Measurements from ENCODE around the gene ABHD16A. TPM values are rescaled to one million over a fixed set of nuclear protein-coding genes. Genes with fewer than 3 reads are reported as not detected.
A peak's percentile ranks its signal among the peaks of the same experiment; 100 is the strongest.

ABHD16A gene
- total RNA-seq (ENCODE audit: low replicate concordance) = 23.5 and 27.1 TPM in 2 replicates

DNA sequence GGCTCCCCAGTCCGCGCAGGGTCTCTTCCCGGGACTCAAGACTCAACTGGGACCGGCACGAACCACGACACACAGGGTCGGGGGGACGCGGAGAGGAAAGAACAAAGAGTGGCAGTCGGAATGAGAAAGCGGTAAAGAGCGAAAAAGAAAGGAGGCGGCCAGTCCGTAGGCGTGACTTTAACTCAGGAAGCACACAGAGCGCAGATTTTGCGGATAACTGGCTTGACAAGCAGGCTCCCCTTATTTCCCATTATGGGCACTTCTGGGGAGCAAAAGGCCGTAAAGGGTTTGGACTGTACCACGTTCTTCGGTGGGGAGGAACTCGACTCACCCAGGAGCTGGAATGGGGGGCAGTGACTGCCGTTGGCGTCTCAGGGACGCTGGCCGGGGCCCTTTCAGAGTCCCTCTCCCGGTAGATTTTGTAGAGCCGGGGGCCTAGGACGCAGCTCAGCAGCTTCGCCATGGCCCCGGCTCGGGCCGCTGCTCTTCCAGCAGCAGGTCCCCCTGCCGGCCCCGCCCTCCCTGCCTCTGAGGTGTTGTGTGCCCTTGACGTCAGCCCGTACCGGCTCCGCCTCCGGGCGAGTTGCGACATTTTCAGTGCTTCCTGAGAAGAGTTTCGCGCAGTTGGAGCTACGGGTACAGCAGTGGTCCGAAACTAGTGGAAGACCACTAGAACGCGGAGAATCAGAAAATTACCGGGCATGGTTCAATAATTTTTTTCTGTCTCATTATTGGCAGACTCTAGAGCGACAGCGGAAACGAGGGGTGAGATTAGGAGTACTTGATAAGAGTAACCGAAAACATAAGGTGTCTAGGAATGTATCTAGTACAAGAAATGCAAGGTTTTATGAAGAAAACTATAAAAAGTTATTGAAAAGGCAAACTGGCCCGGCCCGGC lies at the start of gene ABHD16A:
Gene ABHD16A (minus strand): TSS at position 506 of the 898 bp plus-strand sequence. CDS start 43 bp downstream, at position 463.
- peak; percentile 99 for DNase-seq (ENCODE audit: low read depth)
- TF ChIP-seq, protein P1, sequence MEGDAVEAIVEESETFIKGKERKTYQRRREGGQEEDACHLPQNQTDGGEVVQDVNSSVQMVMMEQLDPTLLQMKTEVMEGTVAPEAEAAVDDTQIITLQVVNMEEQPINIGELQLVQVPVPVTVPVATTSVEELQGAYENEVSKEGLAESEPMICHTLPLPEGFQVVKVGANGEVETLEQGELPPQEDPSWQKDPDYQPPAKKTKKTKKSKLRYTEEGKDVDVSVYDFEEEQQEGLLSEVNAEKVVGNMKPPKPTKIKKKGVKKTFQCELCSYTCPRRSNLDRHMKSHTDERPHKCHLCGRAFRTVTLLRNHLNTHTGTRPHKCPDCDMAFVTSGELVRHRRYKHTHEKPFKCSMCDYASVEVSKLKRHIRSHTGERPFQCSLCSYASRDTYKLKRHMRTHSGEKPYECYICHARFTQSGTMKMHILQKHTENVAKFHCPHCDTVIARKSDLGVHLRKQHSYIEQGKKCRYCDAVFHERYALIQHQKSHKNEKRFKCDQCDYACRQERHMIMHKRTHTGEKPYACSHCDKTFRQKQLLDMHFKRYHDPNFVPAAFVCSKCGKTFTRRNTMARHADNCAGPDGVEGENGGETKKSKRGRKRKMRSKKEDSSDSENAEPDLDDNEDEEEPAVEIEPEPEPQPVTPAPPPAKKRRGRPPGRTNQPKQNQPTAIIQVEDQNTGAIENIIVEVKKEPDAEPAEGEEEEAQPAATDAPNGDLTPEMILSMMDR (IDR thresholded peaks at IDR 0.05; ENCODE audit: insufficient read depth, low read length) = no peak
- H3K4me3 ChIP-seq (ENCODE audit: low read depth, low read length) = peak within 1 kb of the TSS; percentile 98

DNA sequence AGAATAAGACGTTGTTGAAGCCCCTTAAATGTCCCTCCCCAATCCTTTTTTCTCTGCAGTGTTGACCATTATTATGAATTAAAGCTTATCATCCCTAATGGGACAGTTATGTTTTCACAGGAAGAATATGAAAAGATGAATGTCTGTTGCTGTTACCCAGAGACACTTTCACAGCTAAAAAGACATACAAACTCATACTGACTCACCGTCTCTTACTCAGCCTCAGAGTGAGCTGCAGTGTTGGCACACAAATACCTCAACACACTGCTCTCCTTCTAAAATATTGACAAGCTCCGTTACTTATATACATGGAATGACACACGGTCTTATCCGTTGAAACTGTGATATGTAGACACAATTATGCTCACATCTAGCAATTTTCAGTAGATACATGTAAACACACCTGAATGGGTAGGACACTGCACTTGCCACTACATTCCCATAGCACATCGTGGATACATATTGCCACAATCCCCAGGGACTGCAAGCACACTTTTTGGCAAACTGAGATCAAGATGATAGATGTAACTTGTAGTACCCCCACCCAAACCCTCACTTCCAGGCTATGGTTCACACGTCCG lies 49.7 kb upstream of the ABHD16A start:
- peak; percentile 70 for DNase-seq (ENCODE audit: low read depth)
- TF ChIP-seq, protein P1 (IDR thresholded peaks at IDR 0.05; ENCODE audit: insufficient read depth, low read length) = no peak
- H3K4me3 ChIP-seq (ENCODE audit: low read depth, low read length) = no peak overlapping the region

DNA sequence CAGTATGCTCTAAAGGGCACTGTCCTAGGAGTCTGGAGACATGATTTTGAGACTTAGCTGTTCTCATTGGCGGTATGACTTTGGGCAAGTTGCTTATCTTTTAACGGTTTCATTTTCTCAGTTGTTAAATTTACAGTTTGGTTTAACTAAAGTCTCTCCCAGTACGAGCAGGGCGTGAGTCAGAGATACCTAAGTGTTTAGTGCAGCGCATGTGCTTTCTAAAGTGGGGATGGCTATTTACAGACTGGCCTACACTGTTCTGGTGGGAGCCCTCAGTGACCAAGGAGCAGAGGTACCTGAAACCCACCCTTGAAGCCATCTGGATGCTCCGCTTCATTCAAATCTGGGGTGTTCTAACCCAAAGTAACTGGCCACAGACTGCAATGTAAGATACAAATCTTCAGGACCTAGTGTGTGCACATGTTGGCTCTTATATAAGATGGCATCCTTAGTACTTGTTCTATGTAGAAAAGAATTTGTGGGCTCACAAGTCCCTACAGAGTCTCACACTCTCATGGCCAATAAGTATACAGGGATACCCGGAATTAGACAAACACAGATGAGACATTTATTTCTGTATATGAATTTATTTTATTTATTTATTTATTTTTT lies 47.4 kb upstream of the ABHD16A start:
- H3K4me3 ChIP-seq (ENCODE audit: low read depth, low read length) = no peak overlapping the region
- TF ChIP-seq, protein P1 (IDR thresholded peaks at IDR 0.05; ENCODE audit: insufficient read depth, low read length) = no peak
- no peak for DNase-seq (ENCODE audit: low read depth)

DNA sequence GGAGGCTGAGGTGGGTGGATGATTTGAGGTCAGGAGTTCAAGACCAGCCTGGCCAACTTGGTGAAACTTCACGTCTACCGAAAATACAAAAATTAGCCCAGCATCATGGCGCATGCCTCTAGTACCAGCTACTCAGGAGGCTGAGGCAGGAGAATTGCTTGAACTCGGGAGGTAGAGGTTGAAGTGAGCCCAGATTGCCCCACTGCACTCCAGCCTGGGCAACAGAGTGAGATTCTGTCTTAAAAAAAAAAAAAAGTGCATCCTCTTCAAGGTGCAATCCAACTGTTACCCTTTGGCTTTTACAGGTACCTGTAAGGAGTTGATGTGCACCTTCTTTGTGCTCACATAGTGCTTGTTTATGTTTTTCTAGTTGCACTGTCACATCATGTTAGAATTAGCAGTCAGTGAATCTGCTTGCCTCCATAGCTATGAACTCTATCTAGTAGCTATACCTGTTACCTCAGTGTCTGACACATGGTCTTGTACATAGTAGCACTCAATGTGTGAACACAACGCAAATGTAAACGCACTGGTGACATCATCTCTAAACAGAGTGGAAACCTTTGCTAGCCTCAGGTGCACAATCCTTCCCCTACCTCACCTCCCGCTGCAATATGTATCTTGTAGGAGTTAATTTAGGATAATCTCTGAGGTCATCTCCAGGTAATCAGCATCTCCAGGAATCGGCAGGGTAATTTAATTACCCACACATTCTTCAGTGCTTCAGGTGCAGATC lies 46.3 kb upstream of the ABHD16A start:
- TF ChIP-seq, protein P1 (IDR thresholded peaks at IDR 0.05; ENCODE audit: insufficient read depth, low read length) = no peak
- no peak for DNase-seq (ENCODE audit: low read depth)
- H3K4me3 ChIP-seq (ENCODE audit: low read depth, low read length) = no peak overlapping the region

DNA sequence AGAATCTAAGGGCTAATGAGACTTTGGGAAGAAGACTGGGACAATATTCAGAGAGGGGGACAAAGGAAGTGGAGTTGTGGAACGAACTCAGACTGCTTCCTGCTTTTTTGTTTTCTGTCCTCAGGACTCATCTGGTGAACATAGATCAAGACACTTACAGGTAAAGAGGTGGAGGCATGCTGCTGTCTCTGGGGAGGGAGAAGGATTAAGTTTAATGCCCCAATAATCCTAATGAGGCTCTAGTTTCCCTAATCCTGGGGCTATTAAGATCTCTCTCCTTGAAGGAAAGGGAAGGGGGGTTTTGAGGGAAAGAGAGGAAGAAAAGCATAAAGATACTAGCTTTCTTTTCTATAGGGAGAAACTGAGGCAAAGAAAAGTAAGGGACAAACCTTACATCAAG lies 41.3 kb upstream of the ABHD16A start:
- TF ChIP-seq, protein P1 (IDR thresholded peaks at IDR 0.05; ENCODE audit: insufficient read depth, low read length) = no peak
- DNase-seq (ENCODE audit: low read depth) = no peak
- H3K4me3 ChIP-seq (ENCODE audit: low read depth, low read length) = no peak overlapping the region

DNA sequence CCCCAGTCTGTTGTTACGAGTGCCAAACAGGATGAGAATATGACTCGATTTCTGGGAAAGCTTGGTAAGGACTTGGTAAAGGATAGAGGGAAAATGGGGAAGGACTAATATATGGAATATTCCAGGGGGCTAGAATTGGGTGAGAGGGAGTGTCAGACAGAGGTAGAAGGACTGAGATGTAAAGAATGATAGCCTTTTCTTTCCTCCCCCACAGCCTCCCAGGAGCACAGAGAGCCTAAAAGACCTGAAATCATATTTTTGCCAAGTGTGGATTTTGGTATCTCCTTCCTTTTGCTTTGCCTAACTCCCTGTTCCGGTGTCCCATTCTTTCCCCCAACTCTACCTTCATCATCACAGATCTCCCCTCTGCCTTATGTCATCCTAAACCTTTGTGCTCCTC lies 39.8 kb upstream of the ABHD16A start:
- H3K4me3 ChIP-seq (ENCODE audit: low read depth, low read length) = no peak overlapping the region
- TF ChIP-seq, protein P1 (IDR thresholded peaks at IDR 0.05; ENCODE audit: insufficient read depth, low read length) = no peak
- peak; percentile 22 for DNase-seq (ENCODE audit: low read depth)

All from fibroblast of the aortic adventitia (primary cell).